Stimulated activated naive CD8-positive, alpha-beta T cell treated with anti-CD3 and anti-CD28 coated beads, Interleukin-15, Interleukin-2, amounts not matched to agents 100 ng/mL and 50 ng/mL, for 24 hours (primary cell): ENCODE data around the gene INTS13.
"Not testable (repeated sequence)": the region's sequence is repeated elsewhere in the genome, so short reads cannot be mapped to it uniquely, and the experiment has no call there.

Source experiments
- H3K27ac Mint-ChIP-seq: one replicate; pipeline ENCODE4 v1.8.0; 2021; ENCODE audit warnings: mild to moderate bottlenecking, mixed read lengths
- H3K27me3 Mint-ChIP-seq: one replicate; pipeline ENCODE4 v1.8.0; 2021; ENCODE audit warnings: mixed read lengths
- H3K36me3 Mint-ChIP-seq: one replicate; pipeline ENCODE4 v1.8.0; 2021; ENCODE audit warnings: low read depth, mixed read lengths
- H3K4me1 Mint-ChIP-seq: one replicate; pipeline ENCODE4 v1.8.0; 2021; ENCODE audit warnings: low read depth, mixed read lengths
- H3K4me3 Mint-ChIP-seq: one replicate; pipeline ENCODE4 v1.8.0; 2021; ENCODE audit warnings: mild to moderate bottlenecking, mixed read lengths
- H3K9me3 Mint-ChIP-seq: one replicate; pipeline ENCODE4 v1.8.0; 2021; ENCODE audit warnings: mixed read lengths

INTS13 gene

GRCh38 chr12:26868447-26869103, 69.2 kb downstream of the INTS13 start:
- Mint-ChIP-seq H3K4me3 (no peak overlapping the region), H3K27ac (no peak overlapping the region)

GRCh38 chr12:26867080-26867479, 70.7 kb downstream of the INTS13 start:
- H3K4me1 Mint-ChIP-seq: peaks cover 21% of the 10 kb centered on the region
- peaks cover 11% of the 10 kb centered on the region for H3K27me3 Mint-ChIP-seq
- no peaks in the 10 kb centered on the region for H3K9me3 Mint-ChIP-seq
- no peak overlapping the region for H3K4me3 Mint-ChIP-seq
- no peaks in the 10 kb centered on the region for H3K36me3 Mint-ChIP-seq
- peak overlapping the region; percentile 43 for H3K27ac Mint-ChIP-seq

More at GRCh38 chr12:26868447-26869103, 69.2 kb downstream of the INTS13 start:
- Mint-ChIP-seq H3K9me3 (no peaks in the 10 kb centered on the region), H3K36me3 (no peaks in the 10 kb centered on the region), H3K4me1 (peaks cover 21% of the 10 kb centered on the region), H3K27me3 (peaks cover 11% of the 10 kb centered on the region)

GRCh38 chr12:26863515-26863914, 74.3 kb downstream of the INTS13 start:
- peaks cover 12% of the 10 kb centered on the region for H3K4me1 Mint-ChIP-seq
- peaks cover 11% of the 10 kb centered on the region for H3K27me3 Mint-ChIP-seq
- no peak overlapping the region for H3K27ac Mint-ChIP-seq
- H3K36me3 Mint-ChIP-seq: no peaks in the 10 kb centered on the region
- H3K9me3 Mint-ChIP-seq: no peaks in the 10 kb centered on the region
- H3K4me3 Mint-ChIP-seq: no peak overlapping the region

- not testable (repeated sequence) for H3K27ac Mint-ChIP-seq
- H3K4me1 Mint-ChIP-seq: peaks cover 12% of the 10 kb centered on the region
These were observed 75.0 kb downstream of the INTS13 start for GRCh38 chr12:26862787-26863186.

GRCh38 chr12:26861690-26862089, 76.1 kb downstream of the INTS13 start:
- no peaks in the 10 kb centered on the region for H3K36me3 Mint-ChIP-seq
- no peaks in the 10 kb centered on the region for H3K9me3 Mint-ChIP-seq
- H3K27me3 Mint-ChIP-seq: peaks cover 11% of the 10 kb centered on the region
- H3K4me3 Mint-ChIP-seq: no peak overlapping the region
- H3K4me1 Mint-ChIP-seq: peaks cover under 1% of the 10 kb centered on the region
- no peak overlapping the region for H3K27ac Mint-ChIP-seq

More at GRCh38 chr12:26862787-26863186, 75.0 kb downstream of the INTS13 start:
- peaks cover 11% of the 10 kb centered on the region for H3K27me3 Mint-ChIP-seq
- not testable (repeated sequence) for H3K4me3 Mint-ChIP-seq, H3K36me3 Mint-ChIP-seq, H3K9me3 Mint-ChIP-seq

- Mint-ChIP-seq H3K4me3 (no peak overlapping the region), H3K9me3 (no peaks in the 10 kb centered on the region), H3K27ac (no peak overlapping the region), H3K36me3 (no peaks in the 10 kb centered on the region), H3K4me1 (no peaks in the 10 kb centered on the region), H3K27me3 (no peaks in the 10 kb centered on the region)
These were observed 80.2 kb downstream of the INTS13 start for GRCh38 chr12:26857465-26858176.

GRCh38 chr12:26855337-26855736, 82.4 kb downstream of the INTS13 start:
- Mint-ChIP-seq H3K9me3 (no peaks in the 10 kb centered on the region), H3K36me3 (no peaks in the 10 kb centered on the region), H3K4me3 (no peak overlapping the region), H3K27me3 (no peaks in the 10 kb centered on the region), H3K27ac (no peak overlapping the region), H3K4me1 (no peaks in the 10 kb centered on the region)
